Measurements from ENCODE around the gene STXBP5L.
"Not testable (repeated sequence)": the region's sequence is repeated elsewhere in the genome, so short reads cannot be mapped to it uniquely, and the experiment has no call there.

STXBP5L gene

DNA sequence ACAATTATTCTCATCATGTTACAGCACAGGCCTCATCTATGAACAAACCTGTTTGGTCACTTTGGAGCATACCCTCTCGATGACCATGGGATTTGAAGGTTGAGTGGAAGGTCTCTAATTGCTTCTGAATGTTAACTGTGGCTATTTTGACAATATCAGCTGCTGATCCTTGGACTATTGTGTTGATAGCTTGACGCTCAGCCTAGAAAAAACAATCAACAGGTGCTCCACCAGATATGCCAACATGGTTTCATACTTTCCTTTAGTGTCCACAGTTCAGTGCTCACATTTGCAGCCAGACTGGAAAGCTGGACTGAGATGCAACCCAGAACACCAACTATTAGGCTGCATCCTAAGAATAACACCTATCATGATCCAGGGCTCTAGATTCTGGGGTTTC is 528.1 kb downstream of the STXBP5L start:
- no peak overlapping the region for H3K4me2 ChIP-seq
- no peak overlapping the region for H2AFZ ChIP-seq (ENCODE audit: low read depth)
- H3K27ac ChIP-seq: no peak overlapping the region
- H3K4me1 ChIP-seq (ENCODE audit: low read depth, poor library complexity, severe bottlenecking): peaks cover 24% of the 10 kb centered on the region
- H3K79me2 ChIP-seq (ENCODE audit: insufficient read depth, low read depth): no peaks in the 10 kb centered on the region
- no peak overlapping the region for H3K4me3 ChIP-seq (IDR thresholded peaks at IDR 0.05; ENCODE audit: insufficient read depth, low read depth, low read length)
- no peaks in the 10 kb centered on the region for H3K27me3 ChIP-seq (ENCODE audit: insufficient read depth, low read depth)
- TF ChIP-seq, protein P1, sequence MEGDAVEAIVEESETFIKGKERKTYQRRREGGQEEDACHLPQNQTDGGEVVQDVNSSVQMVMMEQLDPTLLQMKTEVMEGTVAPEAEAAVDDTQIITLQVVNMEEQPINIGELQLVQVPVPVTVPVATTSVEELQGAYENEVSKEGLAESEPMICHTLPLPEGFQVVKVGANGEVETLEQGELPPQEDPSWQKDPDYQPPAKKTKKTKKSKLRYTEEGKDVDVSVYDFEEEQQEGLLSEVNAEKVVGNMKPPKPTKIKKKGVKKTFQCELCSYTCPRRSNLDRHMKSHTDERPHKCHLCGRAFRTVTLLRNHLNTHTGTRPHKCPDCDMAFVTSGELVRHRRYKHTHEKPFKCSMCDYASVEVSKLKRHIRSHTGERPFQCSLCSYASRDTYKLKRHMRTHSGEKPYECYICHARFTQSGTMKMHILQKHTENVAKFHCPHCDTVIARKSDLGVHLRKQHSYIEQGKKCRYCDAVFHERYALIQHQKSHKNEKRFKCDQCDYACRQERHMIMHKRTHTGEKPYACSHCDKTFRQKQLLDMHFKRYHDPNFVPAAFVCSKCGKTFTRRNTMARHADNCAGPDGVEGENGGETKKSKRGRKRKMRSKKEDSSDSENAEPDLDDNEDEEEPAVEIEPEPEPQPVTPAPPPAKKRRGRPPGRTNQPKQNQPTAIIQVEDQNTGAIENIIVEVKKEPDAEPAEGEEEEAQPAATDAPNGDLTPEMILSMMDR (conservative IDR thresholded peaks at IDR 0.05; ENCODE audit: low read depth, low read length): no peak
- no peaks in the 10 kb centered on the region; the same call in 1 of the 2 replicates for H3K36me3 ChIP-seq (ENCODE audit: insufficient read depth)
- no peak overlapping the region for H3K9ac ChIP-seq
- H4K20me1 ChIP-seq (ENCODE audit: insufficient read depth): no peaks in the 10 kb centered on the region

DNA sequence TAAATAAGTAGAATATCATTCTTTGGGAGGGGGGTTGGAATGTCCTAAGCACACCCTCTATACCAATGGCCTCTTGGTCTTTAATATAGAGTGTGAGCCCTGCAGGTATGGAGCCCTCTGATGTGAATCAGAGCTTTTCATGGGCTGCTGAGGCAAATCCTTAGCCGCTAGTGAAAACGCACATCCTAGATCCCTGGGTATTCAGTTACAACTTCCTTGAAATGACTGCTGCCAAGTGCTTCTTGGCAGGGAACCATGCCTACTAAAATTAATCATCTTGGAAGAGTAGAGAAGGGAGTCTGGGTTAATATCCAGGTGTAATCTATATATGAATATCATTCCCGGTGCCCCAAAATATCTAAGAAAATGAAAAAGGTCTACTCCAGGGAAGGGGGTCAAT is 528.6 kb downstream of the STXBP5L start:
- Histone ChIP-seq H4K20me1 (ENCODE audit: insufficient read depth) (no peaks in the 10 kb centered on the region), H3K27ac (no peak overlapping the region), H3K4me1 (ENCODE audit: low read depth, poor library complexity, severe bottlenecking) (peaks cover 22% of the 10 kb centered on the region), H2AFZ (ENCODE audit: low read depth) (no peak overlapping the region), H3K27me3 (ENCODE audit: insufficient read depth, low read depth) (no peaks in the 10 kb centered on the region), H3K79me2 (ENCODE audit: insufficient read depth, low read depth) (no peaks in the 10 kb centered on the region), H3K36me3 (ENCODE audit: insufficient read depth) (no peaks in the 10 kb centered on the region; the same call in 1 of the 2 replicates), H3K4me2 (no peak overlapping the region), H3K9ac (no peak overlapping the region), H3K4me3 (IDR thresholded peaks at IDR 0.05; ENCODE audit: insufficient read depth, low read depth, low read length) (no peak overlapping the region)
- TF ChIP-seq, protein P1 (conservative IDR thresholded peaks at IDR 0.05; ENCODE audit: low read depth, low read length): no peak

DNA sequence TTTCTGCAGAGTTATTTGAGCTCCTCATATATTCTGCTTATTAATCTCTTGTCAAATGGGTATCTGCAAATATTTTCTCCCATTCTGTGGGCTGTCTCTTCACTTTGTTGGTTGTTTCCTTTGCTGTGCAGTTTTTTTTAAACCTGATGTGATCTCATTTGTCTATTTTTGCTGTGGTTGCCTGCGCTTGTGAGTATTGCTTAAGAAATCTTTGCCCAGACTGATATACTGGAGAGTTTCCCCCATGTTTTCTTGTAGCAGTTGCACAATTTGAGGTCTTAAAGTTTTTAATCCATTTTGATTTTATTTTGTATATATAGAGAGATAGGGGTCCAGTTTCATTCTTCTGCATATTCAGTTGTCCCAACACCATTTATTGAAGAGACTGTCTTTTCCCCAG is 535.5 kb downstream of the STXBP5L start:
- Histone ChIP-seq H4K20me1 (ENCODE audit: insufficient read depth) (no peaks in the 10 kb centered on the region), H3K79me2 (ENCODE audit: insufficient read depth, low read depth) (no peaks in the 10 kb centered on the region), H3K36me3 (ENCODE audit: insufficient read depth) (no peaks in the 10 kb centered on the region; the same call in none of the 2 replicates), H2AFZ (ENCODE audit: low read depth) (no peak overlapping the region), H3K4me1 (ENCODE audit: low read depth, poor library complexity, severe bottlenecking) (no peaks in the 10 kb centered on the region), H3K27me3 (ENCODE audit: insufficient read depth, low read depth) (no peaks in the 10 kb centered on the region), H3K9ac (no peak overlapping the region), H3K4me3 (IDR thresholded peaks at IDR 0.05; ENCODE audit: insufficient read depth, low read depth, low read length) (no peak overlapping the region), H3K27ac (no peak overlapping the region), H3K4me2 (no peak overlapping the region)
- TF ChIP-seq, protein P1 (conservative IDR thresholded peaks at IDR 0.05; ENCODE audit: low read depth, low read length): no peak

DNA sequence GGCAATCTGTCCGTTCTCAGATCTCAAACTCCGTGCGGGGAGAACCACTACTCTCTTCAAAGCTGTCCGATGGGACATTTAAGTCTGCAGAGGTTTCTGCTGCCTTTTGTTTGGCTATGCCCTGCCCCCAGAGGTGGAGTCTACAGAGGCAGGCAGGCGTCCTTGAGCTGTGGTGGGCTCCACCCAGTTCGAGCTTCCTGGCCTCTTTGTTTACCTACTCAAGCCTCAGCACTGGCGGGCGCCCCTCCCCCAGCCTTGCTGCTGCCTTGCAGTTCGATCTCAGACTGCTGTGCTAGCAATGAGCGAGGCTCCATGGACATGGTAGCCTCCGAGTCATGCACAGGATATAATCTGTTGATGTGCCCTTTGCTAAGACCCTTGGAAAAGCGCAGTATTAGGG is 543.7 kb downstream of the STXBP5L start:
- H3K4me1 ChIP-seq (ENCODE audit: low read depth, poor library complexity, severe bottlenecking); H4K20me1 ChIP-seq (ENCODE audit: insufficient read depth); H3K27me3 ChIP-seq (ENCODE audit: insufficient read depth, low read depth); H3K27ac ChIP-seq; H3K4me3 ChIP-seq (IDR thresholded peaks at IDR 0.05; ENCODE audit: insufficient read depth, low read depth, low read length); H3K36me3 ChIP-seq (ENCODE audit: insufficient read depth); H3K9ac ChIP-seq; H3K4me2 ChIP-seq; H3K79me2 ChIP-seq (ENCODE audit: insufficient read depth, low read depth); H2AFZ ChIP-seq (ENCODE audit: low read depth): not testable (repeated sequence)

DNA sequence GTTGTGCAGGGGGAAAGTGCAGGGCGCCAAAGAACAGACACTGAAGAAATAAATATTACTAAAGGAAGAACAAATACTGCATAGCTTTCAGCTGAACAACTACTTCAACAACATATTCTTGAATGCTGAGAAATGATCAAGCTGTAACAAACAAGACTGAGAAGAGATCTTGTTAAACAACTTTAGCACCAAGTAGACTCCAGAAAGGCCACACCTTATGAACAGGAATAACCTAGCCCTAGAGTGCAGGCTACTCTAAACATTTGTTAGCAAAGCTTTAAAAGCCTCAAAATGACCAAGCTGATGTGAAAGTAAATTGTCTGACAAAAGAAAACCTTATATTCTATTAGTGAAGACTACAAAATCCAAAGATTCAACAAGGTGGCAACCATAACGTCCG is 554.6 kb downstream of the STXBP5L start:
- H3K4me3 ChIP-seq (IDR thresholded peaks at IDR 0.05; ENCODE audit: insufficient read depth, low read depth, low read length): no peak overlapping the region
- no peak overlapping the region for H3K4me2 ChIP-seq
- H3K9ac ChIP-seq: no peak overlapping the region
- peaks cover 10% of the 10 kb centered on the region; the same call in 1 of the 2 replicates for H3K36me3 ChIP-seq (ENCODE audit: insufficient read depth)
- H4K20me1 ChIP-seq (ENCODE audit: insufficient read depth): no peaks in the 10 kb centered on the region
- H3K79me2 ChIP-seq (ENCODE audit: insufficient read depth, low read depth): no peaks in the 10 kb centered on the region
- H3K27me3 ChIP-seq (ENCODE audit: insufficient read depth, low read depth): no peaks in the 10 kb centered on the region
- H2AFZ ChIP-seq (ENCODE audit: low read depth): no peak overlapping the region
- no peaks in the 10 kb centered on the region for H3K4me1 ChIP-seq (ENCODE audit: low read depth, poor library complexity, severe bottlenecking)
- TF ChIP-seq, protein P1 (conservative IDR thresholded peaks at IDR 0.05; ENCODE audit: low read depth, low read length): no peak
- no peak overlapping the region for H3K27ac ChIP-seq

All from KMS-11 (cell line).